Activated T-helper 17 cell treated with anti-CD3 and anti-CD28 coated beads, Interleukin-2, amount 50 U/mL, for 72 hours (primary cell): Measurements from ENCODE around the gene CYP27C1. TPM values are rescaled to one million over a fixed set of nuclear protein-coding genes. Genes with fewer than 3 reads are reported as not detected.
A peak's percentile ranks its signal among the peaks of the same experiment; 100 is the strongest.
"Not testable (repeated sequence)": the region's sequence is repeated elsewhere in the genome, so short reads cannot be mapped to it uniquely, and the experiment has no call there.

Source experiments
- ATAC-seq: fragments of 150-1000 bp; cut with Tn5 transposase; replicated peaks from 2 replicates; pipeline ENCODE4 v1.10.0; 2021; ENCODE audit warnings: mild to moderate bottlenecking, moderate library complexity
- H3K27ac Mint-ChIP-seq: one replicate; pipeline ENCODE4 v1.8.0; 2022; ENCODE audit warnings: mixed read lengths
- H3K27me3 Mint-ChIP-seq: one replicate; pipeline ENCODE4 v1.8.0; 2022; ENCODE audit warnings: mixed read lengths
- H3K36me3 Mint-ChIP-seq: one replicate; pipeline ENCODE4 v1.8.0; 2022; ENCODE audit warnings: low read depth, mild to moderate bottlenecking, mixed read lengths
- H3K4me1 Mint-ChIP-seq: one replicate; pipeline ENCODE4 v1.8.0; 2022; ENCODE audit warnings: mixed read lengths
- H3K4me3 Mint-ChIP-seq: one replicate; pipeline ENCODE4 v1.8.0; 2022; ENCODE audit warnings: mild to moderate bottlenecking, mixed read lengths
- H3K9me3 Mint-ChIP-seq: one replicate; pipeline ENCODE4 v1.8.0; 2022; ENCODE audit warnings: mixed read lengths
- total RNA-seq, 2 donors: library from RNA; stranded (reverse); gene quantifications; one replicate each; pipeline ENCODE4 v1.2.3, GENCODE V29; 2022

Gene CYP27C1
- total RNA-seq, 2 donors from 2014 or later, result not detected

GRCh38 chr2:127229555-127229954 lies 9.5 kb upstream of the CYP27C1 start:
- H3K4me3 Mint-ChIP-seq, result no peak overlapping the region
- peaks cover 26% of the 10 kb centered on the region for H3K27me3 Mint-ChIP-seq
- H3K4me1 Mint-ChIP-seq, result peaks cover 15% of the 10 kb centered on the region
- H3K27ac Mint-ChIP-seq, result peak overlapping the region; percentile 12
- H3K9me3 Mint-ChIP-seq, result peaks cover 4% of the 10 kb centered on the region
- no peak for ATAC-seq
- H3K36me3 Mint-ChIP-seq, result no peaks in the 10 kb centered on the region

GRCh38 chr2:127228102-127228501 lies 8.0 kb upstream of the CYP27C1 start:
- Mint-ChIP-seq H3K27me3 (peaks cover 37% of the 10 kb centered on the region), H3K36me3 (no peaks in the 10 kb centered on the region), H3K9me3 (peaks cover 4% of the 10 kb centered on the region), H3K4me1 (peaks cover 15% of the 10 kb centered on the region), H3K4me3 (no peak overlapping the region), H3K27ac (no peak overlapping the region)
- no peak for ATAC-seq

GRCh38 chr2:127227264-127227660 lies 7.2 kb upstream of the CYP27C1 start:
- H3K36me3 Mint-ChIP-seq, ATAC-seq, H3K9me3 Mint-ChIP-seq: not testable (repeated sequence)
- Mint-ChIP-seq H3K27ac (peak overlapping the region; percentile 90), H3K4me1 (peaks cover 15% of the 10 kb centered on the region), H3K4me3 (peak overlapping the region; percentile 76), H3K27me3 (peaks cover 40% of the 10 kb centered on the region)

- Mint-ChIP-seq H3K36me3 (no peaks in the 10 kb centered on the region), H3K27me3 (peaks cover 40% of the 10 kb centered on the region), H3K4me3 (peak overlapping the region; percentile 76), H3K27ac (peak overlapping the region; percentile 90), H3K4me1 (peaks cover 15% of the 10 kb centered on the region), H3K9me3 (peaks cover 4% of the 10 kb centered on the region)
- peak; percentile 93 for ATAC-seq
Measured at GRCh38 chr2:127226520-127227263, 6.6 kb upstream of the CYP27C1 start.

GRCh38 chr2:127226132-127226519 lies 6.0 kb upstream of the CYP27C1 start:
- peaks cover 40% of the 10 kb centered on the region for H3K27me3 Mint-ChIP-seq
- ATAC-seq, result no peak
- no peaks in the 10 kb centered on the region for H3K36me3 Mint-ChIP-seq
- H3K27ac Mint-ChIP-seq, result peak overlapping the region; percentile 90
- H3K4me3 Mint-ChIP-seq, result peak overlapping the region; percentile 76
- H3K9me3 Mint-ChIP-seq, result peaks cover 4% of the 10 kb centered on the region
- peaks cover 15% of the 10 kb centered on the region for H3K4me1 Mint-ChIP-seq

- peaks cover 4% of the 10 kb centered on the region for H3K36me3 Mint-ChIP-seq
- ATAC-seq, result no peak
Measured at GRCh38 chr2:127225186-127225960, 5.3 kb upstream of the CYP27C1 start.

GRCh38 chr2:127224135-127224534 lies 4.0 kb upstream of the CYP27C1 start:
- Mint-ChIP-seq H3K27me3 (peaks cover 44% of the 10 kb centered on the region), H3K4me1 (peaks cover 22% of the 10 kb centered on the region)
- H3K9me3 Mint-ChIP-seq, H3K4me3 Mint-ChIP-seq, H3K36me3 Mint-ChIP-seq, ATAC-seq, H3K27ac Mint-ChIP-seq: not testable (repeated sequence)

More at GRCh38 chr2:127225186-127225960, 5.3 kb upstream of the CYP27C1 start:
- H3K27me3 Mint-ChIP-seq, result peaks cover 45% of the 10 kb centered on the region
- peaks cover 19% of the 10 kb centered on the region for H3K4me1 Mint-ChIP-seq
- H3K9me3 Mint-ChIP-seq, result peaks cover 4% of the 10 kb centered on the region
- peak overlapping the region; percentile 76 for H3K4me3 Mint-ChIP-seq
- peak overlapping the region; percentile 90 for H3K27ac Mint-ChIP-seq

- Mint-ChIP-seq H3K4me3 (peak overlapping the region; percentile 73), H3K27ac (no peak overlapping the region), H3K27me3 (peaks cover 66% of the 10 kb centered on the region), H3K4me1 (peaks cover 16% of the 10 kb centered on the region), H3K36me3 (peaks cover 7% of the 10 kb centered on the region), H3K9me3 (no peaks in the 10 kb centered on the region)
- ATAC-seq, result no peak
Measured at GRCh38 chr2:127220768-127221527, 849 bp upstream of the CYP27C1 start.

- peaks cover 7% of the 10 kb centered on the region for H3K4me1 Mint-ChIP-seq
- H3K9me3 Mint-ChIP-seq, result no peaks in the 10 kb centered on the region
- H3K4me3 Mint-ChIP-seq, result peak overlapping the region; percentile 73
Measured at GRCh38 chr2:127219171-127220070, 678 bp downstream of the CYP27C1 start.

GRCh38 chr2:127218812-127219170 lies 1.3 kb downstream of the CYP27C1 start:
- Mint-ChIP-seq H3K27ac (no peak overlapping the region), H3K36me3 (peaks cover 7% of the 10 kb centered on the region), H3K4me3 (peak overlapping the region; percentile 45), H3K9me3 (no peaks in the 10 kb centered on the region), H3K4me1 (peaks cover 7% of the 10 kb centered on the region), H3K27me3 (peaks cover 51% of the 10 kb centered on the region)
- ATAC-seq, result no peak

More at GRCh38 chr2:127219171-127220070, 678 bp downstream of the CYP27C1 start:
- ATAC-seq, result peak; percentile 27
- Mint-ChIP-seq H3K27me3 (peaks cover 53% of the 10 kb centered on the region), H3K27ac (no peak overlapping the region), H3K36me3 (peaks cover 7% of the 10 kb centered on the region)

- H3K27ac Mint-ChIP-seq, result no peak overlapping the region
- peak overlapping the region; percentile 45 for H3K4me3 Mint-ChIP-seq
- ATAC-seq, result peak; percentile 43
- peaks cover 43% of the 10 kb centered on the region for H3K27me3 Mint-ChIP-seq
- H3K4me1 Mint-ChIP-seq, result peaks cover 7% of the 10 kb centered on the region
- no peaks in the 10 kb centered on the region for H3K9me3 Mint-ChIP-seq
- peaks cover 7% of the 10 kb centered on the region for H3K36me3 Mint-ChIP-seq
Measured at GRCh38 chr2:127217470-127218325, 2.4 kb downstream of the CYP27C1 start.

- peaks cover 7% of the 10 kb centered on the region for H3K36me3 Mint-ChIP-seq
- ATAC-seq, result peak; percentile 81
- H3K27ac Mint-ChIP-seq, result no peak overlapping the region
- H3K4me3 Mint-ChIP-seq, result no peak overlapping the region
- H3K4me1 Mint-ChIP-seq, result peaks cover 7% of the 10 kb centered on the region
- H3K9me3 Mint-ChIP-seq, result no peaks in the 10 kb centered on the region
- peaks cover 49% of the 10 kb centered on the region for H3K27me3 Mint-ChIP-seq
Measured at GRCh38 chr2:127216593-127216992, 3.5 kb downstream of the CYP27C1 start.

GRCh38 chr2:127216095-127216494 lies 4.0 kb downstream of the CYP27C1 start:
- Mint-ChIP-seq H3K36me3 (peaks cover 7% of the 10 kb centered on the region), H3K9me3 (no peaks in the 10 kb centered on the region), H3K4me1 (peaks cover 7% of the 10 kb centered on the region), H3K27me3 (peaks cover 51% of the 10 kb centered on the region), H3K4me3 (no peak overlapping the region), H3K27ac (no peak overlapping the region)
- ATAC-seq, result no peak
